GM23248 (cell line): ENCODE data around the gene STAB2. TPM values are rescaled to one million over a fixed set of nuclear protein-coding genes. Genes with fewer than 3 reads are reported as not detected.

ENCODE experiments used
- DNase-seq: peaks from one replicate; pipeline ENCODE4 v3.0.0-alpha.2; 2015
- H2AFZ ChIP-seq: fragments of 200-600 bp; sonication (generic); 2 replicates; pipeline ENCODE4 v1.6.1; 2016; ENCODE audit warnings: antibody characterized with exemption
- H3F3A ChIP-seq: fragments of 200-600 bp; sonication (generic); 2 replicates; pipeline ENCODE4 v1.6.1; 2016; ENCODE audit warnings: mild to moderate bottlenecking, antibody characterized with exemption, mixed run types; ENCODE audit not compliant: insufficient read depth
- H3K27ac ChIP-seq: fragments of 200-600 bp; sonication (generic); 2 replicates; pipeline ENCODE4 v1.5.1; 2016; ENCODE audit warnings: mild to moderate bottlenecking
- H3K27me3 ChIP-seq: fragments of 200-600 bp; sonication (generic); replicated peaks from 2 replicates; pipeline ENCODE4 v1.6.1; 2016; ENCODE audit warnings: mild to moderate bottlenecking; ENCODE audit not compliant: insufficient read depth
- H3K36me3 ChIP-seq: fragments of 200-600 bp; sonication (generic); 2 replicates; pipeline ENCODE4 v1.6.1; 2016; ENCODE audit warnings: low read depth, mild to moderate bottlenecking
- H3K4me1 ChIP-seq: fragments of 200-600 bp; sonication (generic); 2 replicates; pipeline ENCODE4 v1.6.1; 2016; ENCODE audit warnings: mild to moderate bottlenecking; ENCODE audit not compliant: insufficient read depth
- H3K4me2 ChIP-seq: fragments of 200-600 bp; sonication (generic); one replicate; pipeline ENCODE4 v1.6.1; 2016; ENCODE audit warnings: mild to moderate bottlenecking; ENCODE audit not compliant: unreplicated experiment
- H3K4me3 ChIP-seq: fragments of 200-600 bp; sonication (generic); 2 replicates; pipeline ENCODE4 v1.5.1; 2016; ENCODE audit warnings: mild to moderate bottlenecking
- H3K79me2 ChIP-seq: fragments of 200-600 bp; sonication (generic); 2 replicates; pipeline ENCODE4 v1.6.1; 2016; ENCODE audit warnings: mild to moderate bottlenecking; ENCODE audit not compliant: insufficient read depth
- H3K9ac ChIP-seq: fragments of 200-600 bp; sonication (generic); 2 replicates; pipeline ENCODE4 v1.6.1; 2016; ENCODE audit warnings: mild to moderate bottlenecking
- H3K9me2 ChIP-seq: fragments of 200-600 bp; sonication (generic); 2 replicates; pipeline ENCODE4 v1.6.1; 2016; ENCODE audit warnings: mixed run types, mild to moderate bottlenecking, moderate library complexity; ENCODE audit not compliant: insufficient read depth
- H3K9me3 ChIP-seq: fragments of 200-600 bp; sonication (generic); one replicate; pipeline ENCODE4 v1.6.1; 2017; ENCODE audit warnings: low read depth
- H4K20me1 ChIP-seq: fragments of 200-600 bp; sonication (generic); 2 replicates; pipeline ENCODE4 v1.6.0; 2016; ENCODE audit not compliant: insufficient read depth
- EZH2 ChIP-seq: fragments of 200-600 bp; sonication (generic); IDR thresholded peaks from 2 replicates; pipeline ENCODE4 v1.6.1; 2018; ENCODE audit warnings: antibody characterized with exemption, mild to moderate bottlenecking; ENCODE audit not compliant: insufficient read depth, poor library complexity, severe bottlenecking
- EZH2phosphoT487 ChIP-seq: fragments of 200-600 bp; sonication (generic); IDR thresholded peaks from 2 replicates; pipeline ENCODE4 v1.6.1; 2018; ENCODE audit warnings: antibody characterized with exemption, moderate library complexity, mild to moderate bottlenecking, low read depth; ENCODE audit not compliant: insufficient read depth
- WGBS, 2 experiments: methylation state at CpG; one replicate each; pipeline ENCODE4 v1.1.6; 2015 to 2017; ENCODE audit warnings: low lambda C conversion rate in 2 of 2, low coverage in 1 of 2; ENCODE audit errors: missing lambda C conversion rate in 2 of 2; 5-methylcytosine and 5-hydroxymethylcytosine counted together
- in situ Hi-C: fragments of 300-500 bp; cut with MboI; formaldehyde crosslinking; loops from 2 replicates; pipeline ENCODE4 v1.15.0; 2020
- polyA plus RNA-seq: library from polyadenylated mRNA; unstranded; fragments of >200 nt; fragmentation: Nextera tagmentation; extraction: Ambion mirVana; gene quantifications from 2 replicates; pipeline ENCODE4 v1.2.1, GENCODE V29; 2016
- total RNA-seq: library from RNA; depleted of rRNA; stranded (reverse); fragments of >200 nt; shearing (Covaris generic); gene quantifications from 2 replicates; pipeline ENCODE4 v1.2.3, GENCODE V29; 2014

STAB2 gene
- total and polyA plus RNA-seq, 2 experiments from 2014 or later = not detected

GRCh38 chr12:103793512-103794045, 206.5 kb downstream of the STAB2 start:
- Histone ChIP-seq H2AFZ (no peak overlapping the region), H3K79me2 (no peaks in the 10 kb centered on the region), H4K20me1 (no peaks in the 10 kb centered on the region), H3K4me3 (no peak overlapping the region), H3K27me3 (no peaks in the 10 kb centered on the region), H3K4me1 (no peaks in the 10 kb centered on the region), H3K9me2 (no peaks in the 10 kb centered on the region), H3K27ac (no peak overlapping the region), H3K36me3 (no peaks in the 10 kb centered on the region), H3F3A (no peaks in the 10 kb centered on the region), H3K9ac (no peak overlapping the region), H3K9me3 (no peaks in the 10 kb centered on the region), H3K4me2 (no peak overlapping the region)
- 84 to 87% methylated on average over 9 of the region's 9 CpGs for WGBS, 2 experiments
- no peak for DNase-seq
- no peak for TF ChIP-seq EZH2phosphoT487
- no peak for TF ChIP-seq EZH2
- in situ Hi-C loops = no loop called here

GRCh38 chr12:103794309-103795213, 207.5 kb downstream of the STAB2 start:
- H3F3A ChIP-seq = no peaks in the 10 kb centered on the region
- in situ Hi-C loops = no loop called here
- WGBS, 2 experiments = 63 to 64% methylated on average over 4 of the region's 4 CpGs
- H3K27me3 ChIP-seq = no peaks in the 10 kb centered on the region
- no peaks in the 10 kb centered on the region for H3K9me2 ChIP-seq
- H3K9me3 ChIP-seq = no peaks in the 10 kb centered on the region
- TF ChIP-seq EZH2phosphoT487 (no peak), EZH2 (no peak)
- H3K79me2 ChIP-seq = no peaks in the 10 kb centered on the region
- H3K4me3 ChIP-seq = no peak overlapping the region
- no peak overlapping the region for H3K9ac ChIP-seq
- DNase-seq = no peak
- no peak overlapping the region for H3K4me2 ChIP-seq
- no peak overlapping the region for H3K27ac ChIP-seq
- H4K20me1 ChIP-seq = no peaks in the 10 kb centered on the region
- H2AFZ ChIP-seq = no peak overlapping the region
- no peaks in the 10 kb centered on the region for H3K36me3 ChIP-seq
- H3K4me1 ChIP-seq = no peaks in the 10 kb centered on the region

GRCh38 chr12:103798586-103798985, 211.5 kb downstream of the STAB2 start:
- H3K9me2 ChIP-seq = no peaks in the 10 kb centered on the region
- peaks cover 27% of the 10 kb centered on the region for H3K4me1 ChIP-seq
- no peaks in the 10 kb centered on the region for H3K9me3 ChIP-seq
- H3K4me2 ChIP-seq = no peak overlapping the region
- 94 to 96% methylated on average over 4 of the region's 4 CpGs for WGBS, 2 experiments
- H3K27me3 ChIP-seq = no peaks in the 10 kb centered on the region
- no peak overlapping the region for H2AFZ ChIP-seq
- no peaks in the 10 kb centered on the region for H4K20me1 ChIP-seq
- no peak overlapping the region for H3K9ac ChIP-seq
- H3K36me3 ChIP-seq = no peaks in the 10 kb centered on the region
- TF ChIP-seq EZH2 (no peak), EZH2phosphoT487 (no peak)
- no peak overlapping the region for H3K4me3 ChIP-seq
- no peak for DNase-seq
- peaks cover 23% of the 10 kb centered on the region for H3F3A ChIP-seq
- in situ Hi-C loops = no loop called here
- no peak overlapping the region for H3K27ac ChIP-seq
- H3K79me2 ChIP-seq = no peaks in the 10 kb centered on the region

GRCh38 chr12:103799504-103799856, 212.4 kb downstream of the STAB2 start:
- 96 to 99% methylated on average over 4 of the region's 4 CpGs for WGBS, 2 experiments

More at GRCh38 chr12:103799504-103799856, 212.4 kb downstream of the STAB2 start:
- no peaks in the 10 kb centered on the region for H3K9me2 ChIP-seq
- no peaks in the 10 kb centered on the region for H3K36me3 ChIP-seq
- H3K79me2 ChIP-seq = no peaks in the 10 kb centered on the region
- H2AFZ ChIP-seq = no peak overlapping the region
- H3K4me3 ChIP-seq = no peak overlapping the region
- H3K4me2 ChIP-seq = no peak overlapping the region
- peaks cover 32% of the 10 kb centered on the region for H3K4me1 ChIP-seq
- no peak for DNase-seq
- H3F3A ChIP-seq = peaks cover 31% of the 10 kb centered on the region
- TF ChIP-seq EZH2phosphoT487 = no peak
- TF ChIP-seq EZH2 = no peak
- H3K27me3 ChIP-seq = no peaks in the 10 kb centered on the region
- no peaks in the 10 kb centered on the region for H3K9me3 ChIP-seq
- no peak overlapping the region for H3K27ac ChIP-seq
- no peaks in the 10 kb centered on the region for H4K20me1 ChIP-seq
- in situ Hi-C loops = no loop called here
- no peak overlapping the region for H3K9ac ChIP-seq
